ENCODE results near the gene MEGF8.

The MEGF8 gene

GRCh38 chr19:42360787-42361544 is 35.5 kb downstream of the MEGF8 start:
- H3K27ac ChIP-seq: peak overlapping the region in 1 of 2 donors; percentile 24
- no peak for DNase-seq (ENCODE audit: low spot score)
- no peak for TF ChIP-seq CTCF (IDR thresholded peaks at IDR 0.05)
- no peak overlapping the region for H3K4me3 ChIP-seq

GRCh38 chr19:42361545-42361910 is 36.1 kb downstream of the MEGF8 start:
- H3K27ac ChIP-seq: no peak overlapping the region
- no peak for TF ChIP-seq CTCF (IDR thresholded peaks at IDR 0.05)
- DNase-seq (ENCODE audit: low spot score): no peak
- H3K4me3 ChIP-seq: no peak overlapping the region

- Histone ChIP-seq H3K27ac (no peak overlapping the region), H3K4me3 (no peak overlapping the region)
- DNase-seq (ENCODE audit: low spot score): no peak
- no peak for TF ChIP-seq CTCF (IDR thresholded peaks at IDR 0.05)
Measured at GRCh38 chr19:42362342-42362741, 36.9 kb downstream of the MEGF8 start.

- TF ChIP-seq CTCF (IDR thresholded peaks at IDR 0.05): no peak
- no peak overlapping the region for H3K4me3 ChIP-seq
Measured at GRCh38 chr19:42362891-42363440, 37.5 kb downstream of the MEGF8 start.

GRCh38 chr19:42363614-42364346 is 38.3 kb downstream of the MEGF8 start:
- no peak for DNase-seq (ENCODE audit: low spot score)
- Histone ChIP-seq H3K27ac (no peak overlapping the region), H3K4me3 (no peak overlapping the region)
- no peak for TF ChIP-seq CTCF (IDR thresholded peaks at IDR 0.05)

More at GRCh38 chr19:42362891-42363440, 37.5 kb downstream of the MEGF8 start:
- no peak for DNase-seq (ENCODE audit: low spot score)
- H3K27ac ChIP-seq: no peak overlapping the region

GRCh38 chr19:42366673-42367072 is 41.2 kb downstream of the MEGF8 start:
- no peak for DNase-seq (ENCODE audit: low spot score)
- no peak for TF ChIP-seq CTCF (IDR thresholded peaks at IDR 0.05)
- no peak overlapping the region for H3K4me3 ChIP-seq
- H3K27ac ChIP-seq: no peak overlapping the region
